Measurements from ENCODE around the gene CTBP2. TPM values are rescaled to one million over a fixed set of nuclear protein-coding genes. Genes with fewer than 3 reads are reported as not detected.

CTBP2 gene
- total RNA-seq, 1 donor from 2014 or later, result 109 TPM

GRCh38 chr10:124941823-124942222 is 218.5 kb downstream of the CTBP2 start, which contains the start of gene ZRANB1:
ZRANB1 (plus strand) TSS chr10:124942123; CDS start chr10:124942494, 371 bp downstream.
- DNase-seq (ENCODE audit: low read depth), result no peak

- DNase-seq (ENCODE audit: low read depth), result no peak
These were observed 221.1 kb downstream of the CTBP2 start for GRCh38 chr10:124939290-124939689.

- no peak for DNase-seq (ENCODE audit: low read depth)
These were observed 223.6 kb downstream of the CTBP2 start for GRCh38 chr10:124936813-124937212.

GRCh38 chr10:124935946-124936345 is 224.4 kb downstream of the CTBP2 start:
- DNase-seq (ENCODE audit: low read depth), result no peak

Other genes with a start within 250 kb of the CTBP2 start
- 24.1 and 27.2 TPM in 2 replicates for gene ZRANB1, start 218.4 kb downstream of the CTBP2 start, total RNA-seq

Measured in renal cortical epithelial cell (primary cell).